Measurements from ENCODE around the gene CDH23.

GRCh38 chr10:71542478-71542877, 145.8 kb downstream of the CDH23 start:
- TF ChIP-seq CTCF (IDR thresholded peaks at IDR 0.05) (no peak), EZH2 (IDR thresholded peaks at IDR 0.05; ENCODE audit: borderline replicate concordance, insufficient read depth, low read depth, low read length, poor library complexity, severe bottlenecking) (no peak)
